ENCODE results near the gene KRTAP5-11.
"Not testable (repeated sequence)": the region's sequence is repeated elsewhere in the genome, so short reads cannot be mapped to it uniquely, and the experiment has no call there.

KRTAP5-11 gene

GRCh38 chr11:71542382-71542781 is 40.3 kb downstream of the KRTAP5-11 start:
- no peak overlapping the region for H3K27ac ChIP-seq (ENCODE audit: low read depth in 2 of 2, low read length in 2 of 2)
- H3K9ac ChIP-seq (ENCODE audit: low read depth in 1 of 2, low read length in 2 of 2): no peak overlapping the region
- no peaks in the 10 kb centered on the region for H3K9me3 ChIP-seq (ENCODE audit: control insufficient read depth in 2 of 2, low read length in 2 of 2)
- H3K4me1 ChIP-seq (ENCODE audit: control insufficient read depth in 2 of 2, insufficient read depth in 2 of 2, low read length in 2 of 2): no peaks in the 10 kb centered on the region
- no peaks in the 10 kb centered on the region for H3K27me3 ChIP-seq (ENCODE audit: control insufficient read depth in 2 of 2, insufficient read depth in 2 of 2, low read length in 2 of 2)
- no peak overlapping the region for H3K4me3 ChIP-seq (ENCODE audit: low read length in 2 of 2)
- H3K36me3 ChIP-seq (ENCODE audit: control insufficient read depth in 2 of 2, insufficient read depth in 2 of 2, low read length in 2 of 2): no peaks in the 10 kb centered on the region

DNA sequence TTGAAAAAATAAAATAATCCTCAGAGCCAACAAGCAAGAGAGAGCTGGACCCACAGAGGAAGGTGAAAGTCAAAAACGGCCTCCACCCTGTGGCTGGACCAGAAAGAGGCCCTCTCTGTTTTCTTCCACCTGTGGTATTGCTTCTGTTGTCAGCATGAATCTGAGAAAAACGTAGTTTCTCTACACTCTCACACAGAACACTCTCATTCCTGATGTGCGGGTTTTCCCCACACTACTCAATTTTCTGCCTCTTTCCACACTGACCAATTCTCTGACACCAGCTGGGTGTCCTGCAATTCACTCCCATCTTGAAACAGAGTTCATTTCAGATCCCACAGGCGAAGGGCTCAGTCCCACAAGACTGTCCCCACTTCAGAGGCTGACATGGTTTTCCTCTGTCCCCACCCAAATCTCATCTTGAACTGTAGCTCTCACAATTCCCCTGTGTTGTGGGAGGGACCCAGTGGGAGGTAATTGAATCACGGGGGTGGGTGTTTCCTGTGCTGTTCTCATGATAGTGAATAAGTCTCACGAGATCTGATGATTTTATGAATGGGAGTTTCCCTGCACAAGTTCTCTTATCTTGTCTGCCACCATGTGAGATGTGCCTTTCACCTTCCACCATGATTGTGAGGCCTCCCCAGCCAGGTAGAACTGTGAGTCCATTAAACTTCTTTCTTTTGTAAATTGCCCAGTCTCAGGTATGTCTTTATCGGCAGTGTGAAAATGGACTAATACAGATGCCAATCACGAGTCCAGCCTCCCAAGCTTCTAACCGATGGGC is 42.0 kb downstream of the KRTAP5-11 start:
- H3K4me3 ChIP-seq (ENCODE audit: low read length in 2 of 2); H3K9me3 ChIP-seq (ENCODE audit: control insufficient read depth in 2 of 2, low read length in 2 of 2); H3K4me1 ChIP-seq (ENCODE audit: control insufficient read depth in 2 of 2, insufficient read depth in 2 of 2, low read length in 2 of 2); H3K27me3 ChIP-seq (ENCODE audit: control insufficient read depth in 2 of 2, insufficient read depth in 2 of 2, low read length in 2 of 2); H3K27ac ChIP-seq (ENCODE audit: low read depth in 2 of 2, low read length in 2 of 2); H3K36me3 ChIP-seq (ENCODE audit: control insufficient read depth in 2 of 2, insufficient read depth in 2 of 2, low read length in 2 of 2); H3K9ac ChIP-seq (ENCODE audit: low read depth in 1 of 2, low read length in 2 of 2): not testable (repeated sequence)

GRCh38 chr11:71539971-71540370 is 42.7 kb downstream of the KRTAP5-11 start:
- not testable (repeated sequence) for H3K27me3 ChIP-seq (ENCODE audit: control insufficient read depth in 2 of 2, insufficient read depth in 2 of 2, low read length in 2 of 2); H3K4me1 ChIP-seq (ENCODE audit: control insufficient read depth in 2 of 2, insufficient read depth in 2 of 2, low read length in 2 of 2); H3K27ac ChIP-seq (ENCODE audit: low read depth in 2 of 2, low read length in 2 of 2); H3K4me3 ChIP-seq (ENCODE audit: low read length in 2 of 2); H3K9me3 ChIP-seq (ENCODE audit: control insufficient read depth in 2 of 2, low read length in 2 of 2); H3K9ac ChIP-seq (ENCODE audit: low read depth in 1 of 2, low read length in 2 of 2); H3K36me3 ChIP-seq (ENCODE audit: control insufficient read depth in 2 of 2, insufficient read depth in 2 of 2, low read length in 2 of 2)

DNA sequence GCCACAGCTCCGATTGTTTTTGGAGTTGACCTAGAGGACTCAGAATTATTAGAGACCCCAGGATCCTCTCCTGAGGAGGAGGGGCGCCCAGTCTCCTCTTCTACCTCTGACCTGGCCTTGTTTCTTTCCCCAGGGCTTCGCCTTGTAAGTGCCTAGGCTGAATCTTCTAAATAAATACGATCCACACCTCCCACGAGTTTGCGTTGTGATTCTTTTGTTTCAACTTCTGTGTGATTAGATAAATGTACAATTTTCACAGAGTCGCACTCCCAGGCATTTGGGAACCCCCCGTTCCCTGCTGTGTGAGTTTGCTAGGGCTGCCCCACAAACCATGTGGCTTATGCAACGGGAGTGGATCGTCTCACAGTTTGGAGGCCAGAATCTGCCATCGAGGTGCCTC is 43.7 kb downstream of the KRTAP5-11 start:
- Histone ChIP-seq H3K4me3 (ENCODE audit: low read length in 2 of 2) (no peak overlapping the region), H3K27me3 (ENCODE audit: control insufficient read depth in 2 of 2, insufficient read depth in 2 of 2, low read length in 2 of 2) (no peaks in the 10 kb centered on the region), H3K36me3 (ENCODE audit: control insufficient read depth in 2 of 2, insufficient read depth in 2 of 2, low read length in 2 of 2) (no peaks in the 10 kb centered on the region), H3K27ac (ENCODE audit: low read depth in 2 of 2, low read length in 2 of 2) (no peak overlapping the region), H3K4me1 (ENCODE audit: control insufficient read depth in 2 of 2, insufficient read depth in 2 of 2, low read length in 2 of 2) (no peaks in the 10 kb centered on the region), H3K9ac (ENCODE audit: low read depth in 1 of 2, low read length in 2 of 2) (no peak overlapping the region), H3K9me3 (ENCODE audit: control insufficient read depth in 2 of 2, low read length in 2 of 2) (no peaks in the 10 kb centered on the region)

- no peaks in the 10 kb centered on the region for H3K27me3 ChIP-seq (ENCODE audit: control insufficient read depth in 2 of 2, insufficient read depth in 2 of 2, low read length in 2 of 2)
- no peak overlapping the region for H3K4me3 ChIP-seq (ENCODE audit: low read length in 2 of 2)
- no peaks in the 10 kb centered on the region for H3K36me3 ChIP-seq (ENCODE audit: control insufficient read depth in 2 of 2, insufficient read depth in 2 of 2, low read length in 2 of 2)
- no peak overlapping the region for H3K9ac ChIP-seq (ENCODE audit: low read depth in 1 of 2, low read length in 2 of 2)
- no peaks in the 10 kb centered on the region for H3K4me1 ChIP-seq (ENCODE audit: control insufficient read depth in 2 of 2, insufficient read depth in 2 of 2, low read length in 2 of 2)
- H3K27ac ChIP-seq (ENCODE audit: low read depth in 2 of 2, low read length in 2 of 2): no peak overlapping the region
- no peaks in the 10 kb centered on the region for H3K9me3 ChIP-seq (ENCODE audit: control insufficient read depth in 2 of 2, low read length in 2 of 2)
Measured at GRCh38 chr11:71538666-71538990, 44.0 kb downstream of the KRTAP5-11 start.

- not testable (repeated sequence) for H3K27ac ChIP-seq (ENCODE audit: low read depth in 2 of 2, low read length in 2 of 2); H3K9ac ChIP-seq (ENCODE audit: low read depth in 1 of 2, low read length in 2 of 2); H3K4me1 ChIP-seq (ENCODE audit: control insufficient read depth in 2 of 2, insufficient read depth in 2 of 2, low read length in 2 of 2); H3K9me3 ChIP-seq (ENCODE audit: control insufficient read depth in 2 of 2, low read length in 2 of 2); H3K36me3 ChIP-seq (ENCODE audit: control insufficient read depth in 2 of 2, insufficient read depth in 2 of 2, low read length in 2 of 2); H3K4me3 ChIP-seq (ENCODE audit: low read length in 2 of 2); H3K27me3 ChIP-seq (ENCODE audit: control insufficient read depth in 2 of 2, insufficient read depth in 2 of 2, low read length in 2 of 2)
Measured at GRCh38 chr11:71537977-71538665, 44.6 kb downstream of the KRTAP5-11 start, which contains the start of gene KRTAP5-8. Gene KRTAP5-8, plus strand, starts transcription at chr11:71538025. Its CDS starts 31 bp downstream, at chr11:71538056.

- Histone ChIP-seq H3K27ac (ENCODE audit: low read depth in 2 of 2, low read length in 2 of 2) (no peak overlapping the region), H3K9ac (ENCODE audit: low read depth in 1 of 2, low read length in 2 of 2) (no peak overlapping the region), H3K4me3 (ENCODE audit: low read length in 2 of 2) (no peak overlapping the region), H3K27me3 (ENCODE audit: control insufficient read depth in 2 of 2, insufficient read depth in 2 of 2, low read length in 2 of 2) (no peaks in the 10 kb centered on the region), H3K9me3 (ENCODE audit: control insufficient read depth in 2 of 2, low read length in 2 of 2) (no peaks in the 10 kb centered on the region), H3K4me1 (ENCODE audit: control insufficient read depth in 2 of 2, insufficient read depth in 2 of 2, low read length in 2 of 2) (no peaks in the 10 kb centered on the region), H3K36me3 (ENCODE audit: control insufficient read depth in 2 of 2, insufficient read depth in 2 of 2, low read length in 2 of 2) (no peaks in the 10 kb centered on the region)
Measured at GRCh38 chr11:71537537-71537936, 45.1 kb downstream of the KRTAP5-11 start.

- Histone ChIP-seq H3K4me3 (ENCODE audit: low read length in 2 of 2) (no peak overlapping the region), H3K36me3 (ENCODE audit: control insufficient read depth in 2 of 2, insufficient read depth in 2 of 2, low read length in 2 of 2) (no peaks in the 10 kb centered on the region), H3K9me3 (ENCODE audit: control insufficient read depth in 2 of 2, low read length in 2 of 2) (no peaks in the 10 kb centered on the region), H3K27me3 (ENCODE audit: control insufficient read depth in 2 of 2, insufficient read depth in 2 of 2, low read length in 2 of 2) (no peaks in the 10 kb centered on the region), H3K9ac (ENCODE audit: low read depth in 1 of 2, low read length in 2 of 2) (no peak overlapping the region), H3K4me1 (ENCODE audit: control insufficient read depth in 2 of 2, insufficient read depth in 2 of 2, low read length in 2 of 2) (no peaks in the 10 kb centered on the region), H3K27ac (ENCODE audit: low read depth in 2 of 2, low read length in 2 of 2) (no peak overlapping the region)
Measured at GRCh38 chr11:71535825-71536224, 46.9 kb downstream of the KRTAP5-11 start.

DNA sequence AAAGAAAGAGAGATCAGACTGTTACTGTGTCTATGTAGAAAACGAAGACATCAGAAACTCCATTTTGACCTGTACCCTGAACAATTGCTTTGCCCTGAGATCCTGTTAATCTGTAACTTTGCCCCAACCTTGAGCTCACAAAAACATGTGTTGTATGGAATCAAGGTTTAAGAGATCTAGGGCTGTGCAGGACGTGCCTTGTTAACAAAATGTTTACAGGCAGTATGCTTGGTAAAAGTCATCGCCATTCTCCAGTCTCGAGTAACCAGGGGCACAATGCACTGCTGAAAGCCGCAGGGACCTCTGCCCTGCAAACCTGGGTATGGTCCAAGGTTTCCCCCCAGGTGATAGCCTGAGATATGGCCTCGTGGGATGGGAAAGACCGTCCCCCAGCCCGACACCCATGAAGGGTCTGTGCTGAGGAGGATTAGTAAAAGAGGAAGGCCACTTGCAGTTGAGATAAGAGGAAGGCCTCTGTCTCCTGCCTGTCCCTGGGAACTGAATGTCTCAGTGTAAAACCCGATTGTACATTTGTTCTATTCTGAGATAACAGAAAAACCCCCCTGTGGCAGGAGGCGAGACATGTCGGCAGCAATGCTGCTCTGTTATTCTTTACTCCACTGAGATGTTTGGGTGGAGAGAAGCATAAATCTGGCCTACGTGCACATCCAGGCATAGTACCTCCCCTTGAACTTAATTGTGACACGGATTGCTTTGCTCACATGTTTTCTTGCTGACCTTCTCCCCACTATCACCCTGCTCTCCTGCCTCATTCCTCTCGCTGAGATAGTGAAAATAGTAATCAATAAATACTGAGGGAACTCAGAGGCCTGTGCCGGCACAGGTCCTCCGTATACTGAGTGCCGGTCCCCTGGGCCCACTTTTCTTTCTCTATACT is 47.7 kb downstream of the KRTAP5-11 start:
- not testable (repeated sequence) for H3K9me3 ChIP-seq (ENCODE audit: control insufficient read depth in 2 of 2, low read length in 2 of 2); H3K36me3 ChIP-seq (ENCODE audit: control insufficient read depth in 2 of 2, insufficient read depth in 2 of 2, low read length in 2 of 2); H3K27me3 ChIP-seq (ENCODE audit: control insufficient read depth in 2 of 2, insufficient read depth in 2 of 2, low read length in 2 of 2); H3K27ac ChIP-seq (ENCODE audit: low read depth in 2 of 2, low read length in 2 of 2); H3K9ac ChIP-seq (ENCODE audit: low read depth in 1 of 2, low read length in 2 of 2); H3K4me3 ChIP-seq (ENCODE audit: low read length in 2 of 2); H3K4me1 ChIP-seq (ENCODE audit: control insufficient read depth in 2 of 2, insufficient read depth in 2 of 2, low read length in 2 of 2)

- H3K27me3 ChIP-seq (ENCODE audit: control insufficient read depth in 2 of 2, insufficient read depth in 2 of 2, low read length in 2 of 2): no peaks in the 10 kb centered on the region
- H3K4me3 ChIP-seq (ENCODE audit: low read length in 2 of 2): no peak overlapping the region
- no peaks in the 10 kb centered on the region for H3K36me3 ChIP-seq (ENCODE audit: control insufficient read depth in 2 of 2, insufficient read depth in 2 of 2, low read length in 2 of 2)
Measured at GRCh38 chr11:71532036-71532610, 50.6 kb downstream of the KRTAP5-11 start.

More at GRCh38 chr11:71532036-71532610, 50.6 kb downstream of the KRTAP5-11 start:
- Histone ChIP-seq H3K4me1 (ENCODE audit: control insufficient read depth in 2 of 2, insufficient read depth in 2 of 2, low read length in 2 of 2) (no peaks in the 10 kb centered on the region), H3K9me3 (ENCODE audit: control insufficient read depth in 2 of 2, low read length in 2 of 2) (no peaks in the 10 kb centered on the region), H3K9ac (ENCODE audit: low read depth in 1 of 2, low read length in 2 of 2) (no peak overlapping the region), H3K27ac (ENCODE audit: low read depth in 2 of 2, low read length in 2 of 2) (no peak overlapping the region)
